ENCODE results near the gene PPP6R3.

DNA sequence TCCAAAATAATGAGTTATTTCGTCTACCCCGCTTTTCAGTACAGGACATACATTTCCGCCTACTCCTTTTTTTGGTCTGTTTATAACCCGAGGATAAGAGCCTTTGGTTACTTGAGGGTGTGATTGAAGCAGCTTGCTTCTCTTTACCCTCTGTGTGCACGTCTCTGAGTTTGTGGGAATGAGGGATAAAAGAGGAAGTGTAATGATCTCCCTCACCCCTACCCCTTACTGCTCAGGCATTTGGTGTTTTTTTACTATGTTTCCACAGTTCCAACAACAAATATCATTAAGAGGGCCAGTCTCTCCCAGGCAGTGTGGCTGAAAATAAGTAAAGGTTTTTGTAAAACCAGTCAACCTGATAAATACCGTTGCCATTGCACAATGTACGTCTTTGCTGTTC lies 140.6 kb downstream of the PPP6R3 start:
- no peak for TF ChIP-seq CHD1 (IDR thresholded peaks at IDR 0.05; ENCODE audit: low read depth, low read length)
- no peak for TF ChIP-seq ZSCAN29 (IDR thresholded peaks at IDR 0.05)
- no peak for TF ChIP-seq MTA3 (IDR thresholded peaks at IDR 0.05; ENCODE audit: borderline replicate concordance, low read length)
- no peak for TF ChIP-seq POU2F2 (IDR thresholded peaks at IDR 0.05; ENCODE audit: borderline replicate concordance, low read depth, low read length)
- TF ChIP-seq, protein P1, sequence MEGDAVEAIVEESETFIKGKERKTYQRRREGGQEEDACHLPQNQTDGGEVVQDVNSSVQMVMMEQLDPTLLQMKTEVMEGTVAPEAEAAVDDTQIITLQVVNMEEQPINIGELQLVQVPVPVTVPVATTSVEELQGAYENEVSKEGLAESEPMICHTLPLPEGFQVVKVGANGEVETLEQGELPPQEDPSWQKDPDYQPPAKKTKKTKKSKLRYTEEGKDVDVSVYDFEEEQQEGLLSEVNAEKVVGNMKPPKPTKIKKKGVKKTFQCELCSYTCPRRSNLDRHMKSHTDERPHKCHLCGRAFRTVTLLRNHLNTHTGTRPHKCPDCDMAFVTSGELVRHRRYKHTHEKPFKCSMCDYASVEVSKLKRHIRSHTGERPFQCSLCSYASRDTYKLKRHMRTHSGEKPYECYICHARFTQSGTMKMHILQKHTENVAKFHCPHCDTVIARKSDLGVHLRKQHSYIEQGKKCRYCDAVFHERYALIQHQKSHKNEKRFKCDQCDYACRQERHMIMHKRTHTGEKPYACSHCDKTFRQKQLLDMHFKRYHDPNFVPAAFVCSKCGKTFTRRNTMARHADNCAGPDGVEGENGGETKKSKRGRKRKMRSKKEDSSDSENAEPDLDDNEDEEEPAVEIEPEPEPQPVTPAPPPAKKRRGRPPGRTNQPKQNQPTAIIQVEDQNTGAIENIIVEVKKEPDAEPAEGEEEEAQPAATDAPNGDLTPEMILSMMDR (IDR thresholded peaks at IDR 0.05 in 2 of 3, conservative IDR thresholded peaks at IDR 0.05 in 1 of 3; ENCODE audit: control insufficient read depth in 2 of 3, extremely low read depth in 1 of 3, insufficient read depth in 1 of 3, low read depth in 3 of 3, low read length in 3 of 3): no peak
- TF ChIP-seq, protein P2, sequence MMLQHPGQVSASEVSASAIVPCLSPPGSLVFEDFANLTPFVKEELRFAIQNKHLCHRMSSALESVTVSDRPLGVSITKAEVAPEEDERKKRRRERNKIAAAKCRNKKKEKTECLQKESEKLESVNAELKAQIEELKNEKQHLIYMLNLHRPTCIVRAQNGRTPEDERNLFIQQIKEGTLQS (IDR thresholded peaks at IDR 0.05; ENCODE audit: borderline replicate concordance, extremely low read depth, low read depth, low read length): no peak
